HCT116 (cell line): Measurements from ENCODE around the gene NARS2.

Experiments used
- CEBPB ChIP-seq: IDR thresholded peaks from 2 replicates; pipeline ENCODE4 v1.6.1; 2012; ENCODE audit warnings: low read depth
- EZH2 ChIP-seq: fragments of 200-600 bp; sonication (generic); IDR thresholded peaks from 2 replicates; pipeline ENCODE4 v1.6.1; 2017; ENCODE audit warnings: antibody characterized with exemption, mixed run types
- EZH2phosphoT487 ChIP-seq: fragments of 200-600 bp; IDR thresholded peaks from 2 replicates; pipeline ENCODE4 v1.6.1; 2018; ENCODE audit warnings: antibody characterized with exemption, borderline replicate concordance
- JUND ChIP-seq: IDR thresholded peaks from 2 replicates; pipeline ENCODE4 v1.6.1; 2012
- POLR2A ChIP-seq: IDR thresholded peaks from 2 replicates; pipeline ENCODE4 v1.7.0; 2011; ENCODE audit warnings: borderline replicate concordance; ENCODE audit not compliant: insufficient read depth, insufficient read length; ENCODE audit errors: extremely low read depth
- POLR2AphosphoS5 ChIP-seq: IDR thresholded peaks from 2 replicates; pipeline ENCODE4 v1.6.1; 2011; ENCODE audit warnings: mild to moderate bottlenecking, low read depth, low read length, moderate library complexity
- SP1 ChIP-seq: IDR thresholded peaks from 2 replicates; pipeline ENCODE4 v1.6.1; 2012; ENCODE audit warnings: low read depth
- YY1 ChIP-seq: IDR thresholded peaks from 2 replicates; pipeline ENCODE4 v1.6.1; 2011; ENCODE audit warnings: low read length, low read depth, moderate library complexity, mild to moderate bottlenecking; ENCODE audit not compliant: insufficient replicate concordance; ENCODE audit errors: extremely low read depth
- TF ChIP-seq, protein P1 (sequence below), 3 experiments: fragments of 200-600 bp in 1 of 3; sonication (generic) in 1 of 3; IDR thresholded peaks in 2 of 3; conservative IDR thresholded peaks in 1 of 3; 2 replicates each; pipeline ENCODE4 v1.5.1; 2012 to 2017; ENCODE audit warnings: low read depth in 2 of 3, low read length in 2 of 3, antibody characterized with exemption in 1 of 3, borderline replicate concordance in 1 of 3, control low read depth in 1 of 3, mild to moderate bottlenecking in 1 of 3, mixed read lengths in 1 of 3, mixed run types in 1 of 3, moderate library complexity in 1 of 3; ENCODE audit not compliant: insufficient read depth in 1 of 3
- TF ChIP-seq, protein P2 (sequence below): IDR thresholded peaks from 2 replicates; pipeline ENCODE4 v1.6.1; 2012

DNA sequence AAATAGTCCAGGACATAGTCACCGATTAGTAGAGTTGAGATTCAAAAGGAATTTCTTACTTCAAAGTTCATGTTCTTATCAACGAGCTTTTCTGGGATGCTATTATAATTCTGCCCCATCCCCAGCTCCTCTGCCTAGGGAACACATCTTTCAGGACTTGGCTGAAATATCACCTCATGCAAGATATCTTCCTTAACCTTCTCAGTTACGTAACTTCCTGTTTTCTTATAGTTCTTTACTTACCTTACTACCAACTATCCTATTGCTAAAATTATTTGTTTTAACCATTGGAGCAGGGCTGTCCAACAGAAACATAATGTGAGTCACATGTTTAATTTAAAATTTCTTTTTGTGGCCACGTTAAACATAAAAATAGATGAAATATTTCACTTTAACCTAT, 2.3 kb downstream of the NARS2 start:
- TF ChIP-seq, protein P1, sequence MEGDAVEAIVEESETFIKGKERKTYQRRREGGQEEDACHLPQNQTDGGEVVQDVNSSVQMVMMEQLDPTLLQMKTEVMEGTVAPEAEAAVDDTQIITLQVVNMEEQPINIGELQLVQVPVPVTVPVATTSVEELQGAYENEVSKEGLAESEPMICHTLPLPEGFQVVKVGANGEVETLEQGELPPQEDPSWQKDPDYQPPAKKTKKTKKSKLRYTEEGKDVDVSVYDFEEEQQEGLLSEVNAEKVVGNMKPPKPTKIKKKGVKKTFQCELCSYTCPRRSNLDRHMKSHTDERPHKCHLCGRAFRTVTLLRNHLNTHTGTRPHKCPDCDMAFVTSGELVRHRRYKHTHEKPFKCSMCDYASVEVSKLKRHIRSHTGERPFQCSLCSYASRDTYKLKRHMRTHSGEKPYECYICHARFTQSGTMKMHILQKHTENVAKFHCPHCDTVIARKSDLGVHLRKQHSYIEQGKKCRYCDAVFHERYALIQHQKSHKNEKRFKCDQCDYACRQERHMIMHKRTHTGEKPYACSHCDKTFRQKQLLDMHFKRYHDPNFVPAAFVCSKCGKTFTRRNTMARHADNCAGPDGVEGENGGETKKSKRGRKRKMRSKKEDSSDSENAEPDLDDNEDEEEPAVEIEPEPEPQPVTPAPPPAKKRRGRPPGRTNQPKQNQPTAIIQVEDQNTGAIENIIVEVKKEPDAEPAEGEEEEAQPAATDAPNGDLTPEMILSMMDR (IDR thresholded peaks at IDR 0.05 in 2 of 3, conservative IDR thresholded peaks at IDR 0.05 in 1 of 3; ENCODE audit: borderline replicate concordance in 1 of 3, insufficient read depth in 1 of 3, low read depth in 2 of 3, low read length in 2 of 3) = no peak
- no peak for TF ChIP-seq CEBPB
- no peak for TF ChIP-seq EZH2phosphoT487
- TF ChIP-seq, protein P2, sequence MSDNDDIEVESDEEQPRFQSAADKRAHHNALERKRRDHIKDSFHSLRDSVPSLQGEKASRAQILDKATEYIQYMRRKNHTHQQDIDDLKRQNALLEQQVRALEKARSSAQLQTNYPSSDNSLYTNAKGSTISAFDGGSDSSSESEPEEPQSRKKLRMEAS = no peak
- no peak for TF ChIP-seq EZH2
- no peak for TF ChIP-seq SP1
- TF ChIP-seq POLR2A = no peak
- no peak for TF ChIP-seq POLR2AphosphoS5
- TF ChIP-seq YY1 = no peak
- TF ChIP-seq JUND = no peak
